PFSK-1 (cell line): ENCODE data around the gene CRIP2.

Experiments
- FOXP2 ChIP-seq: optimal IDR thresholded peaks from 2 replicates; pipeline ENCODE3; 2011; ENCODE audit warnings: borderline replicate concordance, control low read depth, inconsistent platforms; ENCODE audit not compliant: insufficient read depth; ENCODE audit errors: extremely low read length, extremely low read depth
- POLR2AphosphoS5 ChIP-seq: IDR thresholded peaks from 2 replicates; pipeline ENCODE4 v1.6.1; 2012; ENCODE audit warnings: low read depth, mild to moderate bottlenecking, control low read depth, low read length, moderate library complexity
- REST ChIP-seq, 2 experiments: IDR thresholded peaks; 2 replicates each; pipeline versions ENCODE4 v1.6.1 to v1.8.0; 2011 to 2012; ENCODE audit warnings: low read depth in 2 of 2, low read length in 2 of 2, control low read depth in 1 of 2, inconsistent platforms in 1 of 2, mild to moderate bottlenecking in 1 of 2, moderate library complexity in 1 of 2; ENCODE audit not compliant: insufficient read depth in 1 of 2
- SIN3A ChIP-seq: IDR thresholded peaks from 2 replicates; pipeline ENCODE4 v1.6.1; 2012; ENCODE audit warnings: mild to moderate bottlenecking, low read length, moderate library complexity, borderline replicate concordance; ENCODE audit not compliant: insufficient read depth
- TAF1 ChIP-seq: IDR thresholded peaks from 2 replicates; pipeline ENCODE4 v1.6.1; 2012; ENCODE audit warnings: low read length, control low read depth, borderline replicate concordance; ENCODE audit not compliant: insufficient read depth

DNA sequence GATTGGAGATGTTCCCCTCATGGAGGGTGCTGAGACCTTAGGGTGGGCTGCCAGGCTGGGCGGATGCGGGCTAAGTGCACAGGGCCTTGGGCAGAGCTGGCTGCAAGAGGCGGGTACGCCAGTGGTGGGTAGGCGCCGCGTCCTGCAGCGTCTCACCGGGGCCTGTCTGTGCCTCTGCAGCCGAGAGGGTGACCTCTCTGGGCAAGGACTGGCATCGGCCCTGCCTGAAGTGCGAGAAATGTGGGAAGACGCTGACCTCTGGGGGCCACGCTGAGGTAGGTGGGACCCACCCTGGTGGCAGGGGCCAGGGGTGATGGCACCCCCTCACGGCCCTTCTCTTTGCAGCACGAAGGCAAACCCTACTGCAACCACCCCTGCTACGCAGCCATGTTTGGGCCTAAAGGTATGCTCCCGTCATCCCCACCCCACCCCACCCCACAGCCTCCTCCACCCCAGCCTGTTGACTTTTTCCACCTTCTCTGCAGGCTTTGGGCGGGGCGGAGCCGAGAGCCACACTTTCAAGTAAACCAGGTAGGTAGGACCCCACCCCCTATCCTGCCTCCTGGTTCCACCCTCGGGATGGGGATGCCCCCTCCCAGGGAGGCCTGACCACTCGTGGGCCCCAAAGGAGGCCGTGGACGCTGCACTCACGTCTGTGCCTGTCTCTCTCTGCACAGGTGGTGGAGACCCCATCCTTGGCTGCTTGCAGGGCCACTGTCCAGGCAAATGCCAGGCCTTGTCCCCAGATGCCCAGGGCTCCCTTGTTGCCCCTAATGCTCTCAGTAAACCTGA is 13.6 kb downstream of the CRIP2 start:
- TF ChIP-seq POLR2AphosphoS5 = no peak
- no peak for TF ChIP-seq TAF1
- no peak for TF ChIP-seq REST (IDR thresholded peaks at IDR 0.05; ENCODE audit: insufficient read depth in 1 of 2, low read depth in 2 of 2, low read length in 2 of 2)
- TF ChIP-seq SIN3A = no peak
- no peak for TF ChIP-seq FOXP2
